Measurements from ENCODE around the gene CPA4. TPM values are rescaled to one million over a fixed set of nuclear protein-coding genes. Genes with fewer than 3 reads are reported as not detected.

The CPA4 gene
- total RNA-seq, 4 donors from 2014 or later, result 5.3 to 12.3 (median 9.6) TPM

- no peak for DNase-seq
- TF ChIP-seq CTCF (IDR thresholded peaks at IDR 0.05) (no peak), POLR2A (IDR thresholded peaks at IDR 0.05) (no peak)
- intact Hi-C loops (cut with DNase I), result no loop called here
- Histone ChIP-seq H3K27ac (no peak overlapping the region), H3K9me3 (no peaks in the 10 kb centered on the region), H3K27me3 (peaks cover 0 to 7% (median 0%) of the 10 kb centered on the region in 4 donors), H3K4me3 (no peak overlapping the region), H3K4me1 (peaks cover 0 to 2% (median 0%) of the 10 kb centered on the region in 3 donors), H3K36me3 (no peaks in the 10 kb centered on the region)
- 48 to 75% methylated on average over 8 of the region's 8 CpGs for WGBS, 2 donors
Observed at GRCh38 chr7:130345136-130345535, 52.2 kb downstream of the CPA4 start.

- WGBS, 2 donors, result 75 to 87% methylated on average over 4 of the region's 5 CpGs
Observed at GRCh38 chr7:130345725-130346124, 52.8 kb downstream of the CPA4 start.

GRCh38 chr7:130346177-130346905, 53.4 kb downstream of the CPA4 start:
- no peaks in the 10 kb centered on the region for H3K9me3 ChIP-seq
- H3K36me3 ChIP-seq, result no peaks in the 10 kb centered on the region
- WGBS, 2 donors, result 80% methylated on average over 1 of the region's 10 CpGs; no CpG with 5 or more reads in 1 of the 2 donors
- peaks cover 0 to 14% (median 4%) of the 10 kb centered on the region in 3 donors for H3K4me1 ChIP-seq
- no peak overlapping the region for H3K4me3 ChIP-seq
- TF ChIP-seq CTCF (IDR thresholded peaks at IDR 0.05), result no peak
- TF ChIP-seq POLR2A (IDR thresholded peaks at IDR 0.05), result no peak
- peaks cover 0 to 14% (median 0%) of the 10 kb centered on the region in 4 donors for H3K27me3 ChIP-seq
- intact Hi-C loops (cut with DNase I), result no loop called here
- H3K27ac ChIP-seq, result no peak overlapping the region
- no peak for DNase-seq

More at GRCh38 chr7:130345725-130346124, 52.8 kb downstream of the CPA4 start:
- Histone ChIP-seq H3K4me1 (peaks cover 0 to 8% (median 0%) of the 10 kb centered on the region in 3 donors), H3K27me3 (peaks cover 0 to 12% (median 0%) of the 10 kb centered on the region in 4 donors), H3K9me3 (no peaks in the 10 kb centered on the region), H3K4me3 (no peak overlapping the region), H3K27ac (no peak overlapping the region), H3K36me3 (no peaks in the 10 kb centered on the region)
- intact Hi-C loops (cut with DNase I), result no loop called here
- TF ChIP-seq CTCF (IDR thresholded peaks at IDR 0.05) (no peak), POLR2A (IDR thresholded peaks at IDR 0.05) (no peak)
- no peak for DNase-seq

- H3K27me3 ChIP-seq, result peaks cover 0 to 14% (median 0%) of the 10 kb centered on the region in 4 donors
- no peaks in the 10 kb centered on the region for H3K36me3 ChIP-seq
- no peak for TF ChIP-seq CTCF (IDR thresholded peaks at IDR 0.05)
- TF ChIP-seq POLR2A (IDR thresholded peaks at IDR 0.05), result no peak
- H3K4me3 ChIP-seq, result no peak overlapping the region
- no peak for DNase-seq
- 78 to 98% methylated on average over 4 to 12 of the region's 12 CpGs for WGBS, 2 donors
- intact Hi-C loops (cut with DNase I), result no loop called here
- H3K9me3 ChIP-seq, result no peaks in the 10 kb centered on the region
- H3K4me1 ChIP-seq, result peaks cover 0 to 20% (median 9%) of the 10 kb centered on the region in 3 donors
- H3K27ac ChIP-seq, result no peak overlapping the region
Observed at GRCh38 chr7:130346941-130347340, 54.0 kb downstream of the CPA4 start.

GRCh38 chr7:130349911-130350782, 57.2 kb downstream of the CPA4 start:
- 29 to 44% methylated on average over 11 to 15 of the region's 16 CpGs for WGBS, 2 donors

More at GRCh38 chr7:130349911-130350782, 57.2 kb downstream of the CPA4 start:
- Histone ChIP-seq H3K9me3 (no peaks in the 10 kb centered on the region), H3K4me1 (peaks cover 0 to 35% (median 15%) of the 10 kb centered on the region in 3 donors), H3K4me3 (no peak overlapping the region), H3K36me3 (no peaks in the 10 kb centered on the region), H3K27ac (peak overlapping the region; percentile 13 to 72 (median 56)), H3K27me3 (peaks cover 0 to 14% (median 0%) of the 10 kb centered on the region in 4 donors)
- intact Hi-C loops (cut with DNase I), result no loop called here
- DNase-seq, result no peak
- no peak for TF ChIP-seq POLR2A (IDR thresholded peaks at IDR 0.05)
- no peak for TF ChIP-seq CTCF (IDR thresholded peaks at IDR 0.05)
